ENCODE measurements around the gene RPS26. TPM values are rescaled to one million over a fixed set of nuclear protein-coding genes. Genes with fewer than 3 reads are reported as not detected.

The RPS26 gene
- total and polyA plus RNA-seq, 9 of the 15 experiments (the other 6 are each of a cell fraction or from before 2014, with no cell fraction given) = 70.2 to 1,589 (median 852) TPM

DNA sequence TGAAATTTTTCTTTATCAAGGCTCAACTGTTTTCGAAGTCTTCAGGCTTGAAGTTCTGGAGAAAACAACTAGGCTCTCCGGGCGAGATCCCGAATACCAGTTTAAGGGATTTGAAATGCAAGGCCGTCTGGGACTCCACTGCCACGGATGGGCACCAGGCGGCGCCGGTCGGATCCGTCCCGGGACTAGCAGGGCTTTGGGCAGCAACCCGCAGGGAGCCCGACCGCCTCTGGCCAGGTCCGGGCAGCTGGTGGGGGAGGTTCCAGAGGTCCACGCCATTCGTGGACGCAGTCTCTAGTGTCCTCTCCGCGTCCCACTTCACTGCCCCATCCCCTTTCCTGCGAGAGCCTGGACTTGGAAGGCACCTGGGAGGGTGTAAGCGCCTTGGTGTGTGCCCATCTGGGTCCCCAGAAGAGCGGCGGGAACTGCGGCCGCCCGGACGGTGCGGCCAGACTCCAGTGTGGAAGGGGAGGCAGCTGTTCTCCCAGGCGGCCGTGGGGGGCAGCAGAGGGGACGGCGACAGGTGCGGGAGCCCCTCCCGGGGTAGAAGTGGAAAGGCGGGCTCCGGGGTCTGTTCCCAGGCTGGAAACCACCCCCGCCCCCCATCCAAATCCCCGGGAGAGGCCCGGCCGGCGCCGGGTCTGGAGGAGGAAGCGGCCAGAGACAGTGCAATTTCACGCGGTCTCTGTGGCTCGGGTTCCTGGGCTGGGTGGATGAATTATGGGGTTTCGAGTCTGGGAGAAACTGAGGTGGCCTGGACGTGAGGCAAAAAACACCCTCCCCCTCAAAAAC is 37.4 kb downstream of the RPS26 start (continued):
- TF ChIP-seq IRF9 (tag; IDR thresholded peaks at IDR 0.05) (no peak), KAT2B (IDR thresholded peaks at IDR 0.05; ENCODE audit: low read depth, low read length) (no peak), NFRKB (IDR thresholded peaks at IDR 0.05; ENCODE audit: low read depth) (no peak), SMAD3 (CRISPR knock-in tag; conservative IDR thresholded peaks at IDR 0.05) (no peak), ZNF239 (CRISPR knock-in tag; IDR thresholded peaks at IDR 0.05) (no peak), CREBBP (IDR thresholded peaks at IDR 0.05; ENCODE audit: low read depth, low read length) (no peak), CBFA2T2 (conservative IDR thresholded peaks at IDR 0.05) (no peak), MCM7 (IDR thresholded peaks at IDR 0.05) (no peak), ZBTB49 (CRISPR knock-in tag; IDR thresholded peaks at IDR 0.05; ENCODE audit: borderline replicate concordance) (no peak), SAP30 (IDR thresholded peaks at IDR 0.05; ENCODE audit: borderline replicate concordance, insufficient read depth, low read depth, low read length, poor library complexity, severe bottlenecking) (no peak), KLF13 (tag; IDR thresholded peaks at IDR 0.05; ENCODE audit: borderline replicate concordance, low read depth) (no peak), SETDB1 (IDR thresholded peaks at IDR 0.05; ENCODE audit: low read length) (no peak)
- TF ChIP-seq, protein P1, sequence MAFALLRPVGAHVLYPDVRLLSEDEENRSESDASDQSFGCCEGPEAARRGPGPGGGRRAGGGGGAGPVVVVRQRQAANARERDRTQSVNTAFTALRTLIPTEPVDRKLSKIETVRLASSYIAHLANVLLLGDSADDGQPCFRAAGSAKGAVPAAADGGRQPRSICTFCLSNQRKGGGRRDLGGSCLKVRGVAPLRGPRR (CRISPR knock-in tag; IDR thresholded peaks at IDR 0.05) = no peak
- TF ChIP-seq, protein P2, sequence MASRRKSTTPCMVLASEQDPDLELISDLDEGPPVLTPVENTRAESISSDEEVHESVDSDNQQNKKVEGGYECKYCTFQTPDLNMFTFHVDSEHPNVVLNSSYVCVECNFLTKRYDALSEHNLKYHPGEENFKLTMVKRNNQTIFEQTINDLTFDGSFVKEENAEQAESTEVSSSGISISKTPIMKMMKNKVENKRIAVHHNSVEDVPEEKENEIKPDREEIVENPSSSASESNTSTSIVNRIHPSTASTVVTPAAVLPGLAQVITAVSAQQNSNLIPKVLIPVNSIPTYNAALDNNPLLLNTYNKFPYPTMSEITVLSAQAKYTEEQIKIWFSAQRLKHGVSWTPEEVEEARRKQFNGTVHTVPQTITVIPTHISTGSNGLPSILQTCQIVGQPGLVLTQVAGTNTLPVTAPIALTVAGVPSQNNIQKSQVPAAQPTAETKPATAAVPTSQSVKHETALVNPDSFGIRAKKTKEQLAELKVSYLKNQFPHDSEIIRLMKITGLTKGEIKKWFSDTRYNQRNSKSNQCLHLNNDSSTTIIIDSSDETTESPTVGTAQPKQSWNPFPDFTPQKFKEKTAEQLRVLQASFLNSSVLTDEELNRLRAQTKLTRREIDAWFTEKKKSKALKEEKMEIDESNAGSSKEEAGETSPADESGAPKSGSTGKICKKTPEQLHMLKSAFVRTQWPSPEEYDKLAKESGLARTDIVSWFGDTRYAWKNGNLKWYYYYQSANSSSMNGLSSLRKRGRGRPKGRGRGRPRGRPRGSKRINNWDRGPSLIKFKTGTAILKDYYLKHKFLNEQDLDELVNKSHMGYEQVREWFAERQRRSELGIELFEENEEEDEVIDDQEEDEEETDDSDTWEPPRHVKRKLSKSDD (conservative IDR thresholded peaks at IDR 0.05; ENCODE audit: low read length) = no peak
- TF ChIP-seq, protein P3, sequence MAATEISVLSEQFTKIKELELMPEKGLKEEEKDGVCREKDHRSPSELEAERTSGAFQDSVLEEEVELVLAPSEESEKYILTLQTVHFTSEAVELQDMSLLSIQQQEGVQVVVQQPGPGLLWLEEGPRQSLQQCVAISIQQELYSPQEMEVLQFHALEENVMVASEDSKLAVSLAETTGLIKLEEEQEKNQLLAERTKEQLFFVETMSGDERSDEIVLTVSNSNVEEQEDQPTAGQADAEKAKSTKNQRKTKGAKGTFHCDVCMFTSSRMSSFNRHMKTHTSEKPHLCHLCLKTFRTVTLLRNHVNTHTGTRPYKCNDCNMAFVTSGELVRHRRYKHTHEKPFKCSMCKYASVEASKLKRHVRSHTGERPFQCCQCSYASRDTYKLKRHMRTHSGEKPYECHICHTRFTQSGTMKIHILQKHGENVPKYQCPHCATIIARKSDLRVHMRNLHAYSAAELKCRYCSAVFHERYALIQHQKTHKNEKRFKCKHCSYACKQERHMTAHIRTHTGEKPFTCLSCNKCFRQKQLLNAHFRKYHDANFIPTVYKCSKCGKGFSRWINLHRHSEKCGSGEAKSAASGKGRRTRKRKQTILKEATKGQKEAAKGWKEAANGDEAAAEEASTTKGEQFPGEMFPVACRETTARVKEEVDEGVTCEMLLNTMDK (IDR thresholded peaks at IDR 0.05; ENCODE audit: borderline replicate concordance, insufficient read depth, low read depth, low read length, poor library complexity, severe bottlenecking) = no peak
